Measurements from ENCODE around the gene POGLUT3.

Gene POGLUT3

DNA sequence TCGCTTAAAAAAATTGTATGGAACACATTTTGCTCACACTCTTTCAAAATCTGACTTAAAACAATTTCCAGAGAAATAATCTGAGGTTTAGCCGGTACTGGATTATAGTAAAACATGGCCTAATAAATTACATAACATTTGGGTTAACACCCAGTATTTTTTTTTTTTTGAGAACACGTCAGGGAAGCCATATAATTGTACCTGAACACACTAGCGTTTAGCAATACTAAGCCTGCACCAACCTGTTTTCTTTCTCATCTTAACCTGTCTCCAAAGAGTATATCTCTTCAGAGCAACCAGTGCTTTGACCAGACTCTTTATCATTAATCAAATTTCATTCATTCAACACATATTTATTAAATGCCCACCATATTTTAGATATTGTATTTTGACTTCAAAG, 2.0 kb upstream of the POGLUT3 start:
- FAIRE-seq, result no peak

DNA sequence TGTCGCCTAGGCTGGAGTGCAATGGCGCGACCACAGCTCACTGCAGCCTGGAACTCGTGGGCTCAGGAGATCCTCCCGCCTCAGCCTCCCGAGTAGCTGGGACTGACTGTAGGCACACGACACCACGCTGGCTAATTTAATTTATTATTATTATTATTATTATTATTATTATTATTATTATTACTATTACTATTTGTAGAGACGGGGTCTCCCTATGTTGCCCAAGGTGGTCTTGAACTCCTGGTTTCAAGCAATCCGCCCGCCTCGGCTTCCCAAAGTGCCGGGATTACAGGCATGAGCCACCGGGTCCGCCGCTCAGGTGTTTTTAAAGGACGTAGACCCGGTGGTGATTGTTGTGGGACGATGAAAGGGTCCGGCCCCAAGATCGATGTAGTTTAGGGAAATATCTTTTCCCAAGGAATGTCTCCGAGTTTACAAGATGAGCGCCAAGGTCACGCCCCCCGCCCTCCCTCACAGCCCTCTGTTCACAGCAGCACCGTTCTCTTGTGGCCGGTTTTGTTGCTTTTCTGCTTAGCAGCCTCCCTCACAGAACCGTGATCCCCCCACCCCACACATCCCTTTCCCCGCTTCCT, 728 bp upstream of the POGLUT3 start:
- FAIRE-seq, result no peak

DNA sequence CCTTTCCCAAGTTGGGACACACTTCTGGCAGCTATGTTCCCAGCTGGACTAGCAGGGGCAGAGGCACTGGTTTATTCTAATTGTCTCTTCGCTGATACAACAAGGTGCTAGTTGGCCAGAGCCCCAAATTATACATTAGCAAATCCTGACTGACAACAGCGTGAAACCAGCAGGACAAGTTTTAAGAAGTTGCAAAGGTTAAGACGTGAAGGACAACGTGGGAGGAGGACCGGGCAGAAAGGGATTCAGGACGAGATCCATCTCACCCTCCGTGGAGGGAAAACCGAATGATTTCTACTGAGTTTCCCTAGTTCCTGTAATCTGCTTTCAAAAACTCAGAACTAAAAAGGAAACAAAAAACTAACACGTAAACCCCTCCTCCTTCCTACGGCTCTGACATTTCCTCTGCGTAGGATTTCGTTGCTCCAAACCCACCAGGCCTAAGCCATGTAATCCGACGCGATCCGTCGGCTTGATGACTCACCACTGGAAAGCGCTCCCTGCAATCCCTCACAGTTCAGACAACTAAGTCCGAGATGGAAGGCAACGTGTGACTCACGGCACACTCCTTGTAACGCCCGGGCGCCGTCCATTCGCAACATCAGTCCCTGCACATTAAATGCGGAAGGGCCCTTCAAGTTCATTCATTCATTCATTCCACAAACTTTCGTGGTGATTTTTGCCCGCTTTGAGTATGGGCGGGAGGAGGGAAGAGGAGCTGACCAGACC, 703 bp downstream of the POGLUT3 start:
- peak; percentile 88 for FAIRE-seq

DNA sequence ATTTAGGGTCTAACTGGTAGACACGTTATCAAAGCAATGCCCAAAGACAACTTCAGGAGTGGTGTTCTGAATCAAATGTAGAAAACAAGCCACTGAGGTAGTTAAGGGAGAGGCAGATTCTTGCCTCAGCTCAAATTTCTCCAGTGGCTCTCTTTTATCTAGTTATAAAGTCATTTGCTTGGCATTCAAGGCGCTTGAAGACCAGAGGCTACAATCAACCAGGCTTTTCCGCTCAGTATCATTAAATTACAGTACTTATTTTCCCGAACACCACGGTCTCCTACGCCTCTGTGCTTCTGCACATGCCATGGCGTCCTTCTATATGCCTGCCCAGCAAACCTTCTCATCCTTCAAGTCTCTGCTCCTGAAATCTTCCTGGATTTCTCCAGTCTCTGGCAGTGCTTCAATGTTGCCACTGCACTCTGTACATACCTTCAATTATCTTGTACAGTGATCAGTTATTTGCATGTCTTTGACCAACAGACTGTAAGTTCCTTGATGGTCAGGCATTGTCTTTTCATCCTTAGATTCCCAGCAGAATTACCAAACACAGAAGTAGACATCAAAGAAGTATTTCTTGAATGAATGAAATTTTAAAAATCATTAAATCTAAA, 1.4 kb downstream of the POGLUT3 start:
- no peak for FAIRE-seq

DNA sequence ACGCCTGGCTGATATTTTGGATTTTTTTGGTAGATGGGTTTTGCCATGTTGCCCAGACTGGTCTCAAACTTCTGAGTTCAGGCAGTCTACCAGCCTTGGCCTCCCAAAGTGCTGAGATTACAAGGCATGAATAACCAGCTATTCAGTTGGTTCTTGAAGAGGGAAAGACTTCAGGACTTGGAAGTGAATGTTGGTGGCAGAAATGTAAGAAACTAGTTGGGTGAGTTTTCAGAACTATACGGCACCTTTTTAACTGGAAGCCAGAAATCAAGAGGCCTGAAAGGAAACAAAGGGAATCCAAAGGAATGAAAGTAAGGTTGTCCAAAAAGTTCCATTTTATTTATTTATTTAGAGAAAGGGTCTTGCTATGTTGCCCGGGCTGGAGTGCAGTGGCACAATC, 2.9 kb downstream of the POGLUT3 start:
- FAIRE-seq, result no peak

DNA sequence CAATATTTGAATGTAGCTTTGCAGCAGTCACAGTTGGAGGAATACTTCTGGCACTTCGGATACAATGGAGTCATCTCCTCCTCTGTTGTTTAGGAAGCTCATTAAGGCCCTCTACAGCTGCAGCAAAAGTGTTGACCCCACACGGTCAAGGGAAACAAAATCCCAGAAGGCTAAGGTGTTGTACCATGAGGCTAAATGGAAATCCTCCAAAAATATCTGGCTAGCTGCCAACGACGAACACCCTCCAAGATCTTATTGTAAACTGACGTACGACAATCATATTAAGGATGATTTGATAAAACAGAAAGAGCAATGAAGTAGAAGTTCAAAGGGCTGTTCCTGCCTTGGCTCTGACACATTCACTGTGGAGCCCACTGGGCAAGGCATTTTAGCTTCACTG, 4.0 kb downstream of the POGLUT3 start:
- FAIRE-seq, result no peak

DNA sequence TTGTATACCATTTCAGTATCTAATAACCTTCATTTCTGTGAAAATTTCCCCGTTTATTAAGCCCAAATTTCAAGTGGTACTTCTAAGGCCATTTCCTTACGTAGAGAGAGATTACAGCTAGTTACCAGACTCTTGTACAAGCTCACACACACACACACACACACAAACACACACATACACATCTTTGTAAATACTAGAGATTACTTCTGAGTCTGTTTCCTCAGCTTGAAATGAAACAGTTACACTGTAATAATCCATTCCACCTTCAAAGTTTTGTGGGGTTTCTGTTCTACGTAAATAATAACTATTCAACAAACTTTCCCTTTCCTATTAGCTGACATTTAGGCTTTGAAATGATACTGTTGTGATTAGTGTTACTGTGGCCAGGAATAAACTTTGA, 6.2 kb downstream of the POGLUT3 start:
- FAIRE-seq, result no peak

DNA sequence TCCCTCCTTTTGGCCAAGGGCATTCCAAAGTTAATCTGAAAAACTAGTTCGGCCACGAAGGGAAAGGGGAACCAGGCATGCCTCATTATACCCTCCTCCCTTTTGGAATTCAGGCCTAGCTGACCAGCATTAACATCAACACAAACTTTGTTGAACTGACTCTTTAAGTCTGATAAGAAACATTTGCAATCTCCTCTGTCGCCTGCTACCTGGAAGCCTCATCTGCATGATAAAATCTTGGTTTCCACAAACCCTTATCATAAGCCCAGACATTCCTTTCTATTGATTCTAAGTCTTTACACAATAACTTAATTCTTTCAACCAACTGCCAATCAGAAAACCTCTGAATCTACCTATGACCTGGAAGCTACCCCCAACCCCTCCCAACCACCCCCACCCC, 11.4 kb downstream of the POGLUT3 start:
- no peak for FAIRE-seq

DNA sequence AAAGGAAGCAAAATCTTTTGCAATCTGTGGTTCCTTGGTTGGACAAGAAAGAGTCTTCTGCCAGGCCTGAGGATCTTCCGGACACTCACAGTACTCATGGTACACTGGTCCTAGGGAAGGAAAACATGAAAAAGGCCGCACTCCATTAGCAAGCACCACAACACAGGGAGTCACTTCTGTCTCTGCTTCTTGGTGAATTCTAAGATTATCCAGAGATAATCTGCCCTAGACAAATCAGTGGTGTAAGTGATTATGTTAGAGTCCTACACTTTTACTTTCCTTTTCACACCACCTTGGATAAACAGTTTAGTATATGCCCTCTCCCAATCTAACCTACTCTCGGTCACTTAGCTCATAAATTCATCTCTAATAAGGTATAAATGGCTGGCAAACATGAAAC, 11.9 kb downstream of the POGLUT3 start:
- FAIRE-seq, result no peak

DNA sequence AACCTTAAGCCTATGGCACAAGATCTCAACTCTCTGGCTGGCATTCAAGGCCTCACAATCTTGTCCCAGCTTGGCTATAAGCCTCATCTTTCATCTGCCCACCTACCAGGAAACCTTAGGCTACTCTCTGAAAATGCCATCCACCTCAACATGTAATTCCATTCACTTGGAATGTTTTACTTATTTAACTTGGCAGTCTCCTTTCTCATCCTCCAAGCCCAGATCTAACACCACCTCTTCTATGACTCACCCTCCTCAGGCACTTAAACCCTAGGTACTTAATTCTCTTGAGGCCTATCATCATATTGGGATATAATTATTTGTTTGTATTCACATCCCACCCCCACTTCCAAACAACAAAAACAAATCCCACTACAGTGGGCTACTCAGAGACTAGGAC, 15.0 kb downstream of the POGLUT3 start:
- no peak for FAIRE-seq

DNA sequence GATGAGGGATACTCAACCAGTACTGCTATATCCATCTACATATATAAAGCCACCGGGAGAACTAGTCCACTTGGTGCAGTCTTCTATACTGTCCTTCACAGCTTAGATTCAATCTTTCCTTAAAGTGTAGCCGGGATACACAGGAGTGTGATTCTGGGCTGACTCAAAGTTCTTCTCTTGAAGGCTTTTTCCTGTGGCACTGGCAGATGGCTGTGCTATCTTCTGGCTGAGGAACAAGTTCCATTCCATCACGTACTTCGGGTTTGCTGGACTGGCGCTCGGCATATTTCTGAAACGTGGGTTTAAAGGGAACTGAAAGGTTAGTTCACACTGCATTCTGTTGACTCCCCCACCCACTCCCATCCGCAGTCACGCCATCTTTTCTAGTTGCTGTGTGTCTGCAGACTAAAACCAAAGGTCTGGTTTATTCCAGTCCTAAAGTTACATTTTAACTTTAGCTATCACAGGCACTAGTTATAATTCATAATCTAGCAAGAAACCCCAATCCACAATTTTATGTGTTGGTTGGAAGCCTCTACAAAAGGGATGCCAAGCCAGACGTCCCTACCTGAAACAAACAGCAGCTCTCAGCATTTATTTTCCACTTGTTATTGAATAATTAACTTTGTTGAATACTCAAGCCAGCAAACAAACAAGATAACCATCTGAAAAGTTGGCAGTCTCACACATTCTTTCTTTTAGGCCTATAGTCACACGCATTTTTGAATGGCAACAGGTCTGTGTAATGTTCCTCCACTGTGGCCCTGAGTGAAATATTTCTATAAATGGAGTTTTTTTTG, 23.3 kb downstream of the POGLUT3 start:
- FAIRE-seq, result no peak

DNA sequence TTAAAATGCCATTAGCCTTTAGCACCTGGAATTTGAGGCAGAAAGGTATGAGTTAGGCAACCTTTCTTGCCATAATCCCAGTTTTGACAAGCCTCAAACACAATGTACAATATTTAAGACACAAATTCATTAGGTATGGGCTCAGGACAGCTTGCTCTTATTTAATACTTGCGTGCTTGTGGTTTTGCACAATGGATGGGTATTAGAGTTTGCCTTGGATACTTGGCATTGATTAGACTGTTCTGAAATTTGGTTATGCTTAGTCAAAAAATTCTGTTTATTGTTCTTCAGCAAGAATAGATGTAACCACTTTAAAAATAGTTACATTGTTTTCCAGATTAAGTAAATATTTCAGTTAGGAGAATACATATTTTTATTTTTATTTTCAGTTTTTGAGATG, 25.5 kb downstream of the POGLUT3 start:
- FAIRE-seq, result no peak

DNA sequence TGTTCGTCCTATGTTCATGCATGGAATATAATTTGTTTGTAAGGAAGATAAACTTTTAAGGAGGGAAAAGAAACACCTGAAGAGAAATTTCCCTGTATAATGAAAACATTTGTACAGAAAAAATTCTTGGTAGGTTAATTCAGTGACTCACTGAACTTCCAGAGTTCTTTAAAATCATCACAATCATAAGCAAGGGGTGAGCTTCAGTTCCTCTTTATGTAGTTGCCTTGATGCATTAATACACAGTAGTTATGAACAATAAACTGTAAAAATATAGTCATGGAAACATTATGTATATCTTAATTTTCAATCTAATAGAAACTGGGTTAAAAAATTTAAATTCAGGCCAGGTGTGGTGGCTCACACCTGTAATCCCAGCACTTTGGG, 29.7 kb downstream of the POGLUT3 start:
- no peak for FAIRE-seq

DNA sequence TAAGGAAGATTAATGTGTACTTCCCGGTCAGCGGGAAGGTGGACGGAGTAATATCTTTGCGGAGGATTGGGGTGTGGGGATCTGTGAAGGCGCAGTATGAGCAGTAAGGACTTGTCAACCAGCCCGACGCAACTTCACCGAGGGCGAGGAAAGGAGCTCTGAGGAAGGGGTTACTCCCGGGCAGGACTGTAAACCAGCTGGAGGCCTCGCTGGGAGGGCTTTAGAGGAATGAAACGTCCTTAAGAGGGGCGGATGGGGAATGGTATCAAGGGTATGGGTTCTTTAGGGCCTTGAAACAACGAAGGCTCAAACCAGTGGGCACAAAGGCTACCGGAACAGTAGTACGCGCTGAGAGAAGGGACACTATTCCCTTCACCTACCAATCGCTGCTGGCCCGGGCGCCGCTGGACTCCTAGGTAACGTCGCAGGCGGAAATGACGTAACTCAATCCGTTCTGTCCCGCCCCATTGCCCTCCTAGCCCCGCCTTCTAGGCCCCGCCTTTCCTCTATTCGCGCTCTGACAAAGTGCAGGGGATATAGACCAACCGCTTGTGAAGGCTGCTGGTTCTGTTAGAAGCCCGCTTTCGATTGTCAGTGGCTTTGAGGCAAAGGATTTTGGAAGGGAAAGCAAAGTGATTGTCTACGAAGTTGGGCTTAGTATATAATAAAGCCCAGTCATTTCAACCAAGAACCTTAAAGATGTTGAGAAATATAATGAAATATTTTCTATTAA, 30.9 kb downstream of the POGLUT3 start, which contains the start of gene C11orf65:
TSS of gene C11orf65 (minus strand) at position 439 of the 733 bp plus-strand sequence. CDS start 5,970 bp downstream, outside the sequence.
- peak; percentile 97 for FAIRE-seq

DNA sequence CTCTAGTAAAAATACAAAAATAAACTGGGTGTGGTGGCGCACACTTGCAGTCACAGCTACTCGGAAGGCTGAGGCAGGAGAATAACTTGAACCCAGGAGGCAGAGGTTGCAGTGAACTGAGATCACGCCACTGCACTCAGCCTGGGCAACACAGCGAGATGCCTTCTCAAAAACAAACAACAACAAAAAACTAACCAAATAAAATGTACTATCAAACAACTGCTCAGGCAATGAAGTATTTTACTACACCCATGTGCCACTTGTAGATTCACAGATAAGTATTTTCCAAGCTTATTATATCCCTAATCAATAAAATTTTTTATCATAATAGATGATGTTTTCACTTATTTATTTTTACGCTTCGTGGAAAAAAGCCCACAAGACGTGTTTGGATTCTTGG, 31.8 kb downstream of the POGLUT3 start:
- FAIRE-seq, result no peak

DNA sequence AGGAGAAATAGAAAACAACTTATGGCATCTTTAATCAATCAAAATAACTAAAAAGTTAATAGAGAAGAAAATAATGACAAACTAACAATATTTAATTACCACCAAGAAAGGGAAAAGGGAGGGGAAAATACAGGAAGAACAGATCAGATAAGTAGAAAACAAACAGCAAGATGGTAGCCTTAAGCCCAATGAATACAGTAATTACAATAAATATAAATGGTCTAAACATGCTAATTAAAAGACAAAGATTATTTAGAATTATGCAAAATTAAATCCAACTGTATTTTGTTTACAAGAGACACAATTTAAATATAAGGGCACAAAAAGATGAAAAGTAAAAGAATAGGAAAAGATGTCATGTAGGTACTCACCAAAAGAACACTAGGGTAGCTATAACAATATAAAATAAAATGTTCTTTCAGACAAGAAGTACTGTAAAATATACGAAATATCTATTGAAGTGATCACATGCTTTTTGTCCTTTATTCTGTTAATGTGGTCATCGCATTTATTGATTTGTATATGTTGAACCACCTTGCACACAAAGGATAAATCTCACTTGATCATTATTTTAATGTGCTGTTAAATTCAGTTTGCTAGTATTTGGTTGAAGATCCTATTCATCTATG, 44.9 kb downstream of the POGLUT3 start:
- no peak for FAIRE-seq

Measured in endometrium (tissue), 2 donors.